SHP77 treated with DMSO at 0.1 percent for 48 hours (cell line): Measurements from ENCODE around the gene CCDC50.

Experiments used
- DNase-seq: peaks from one replicate; lab custom pipeline; 2025; lab: John Stamatoyannopoulos, UW

Gene CCDC50

GRCh38 chr3:191381303-191381702 lies 52.1 kb downstream of the CCDC50 start:
- no peak for DNase-seq

GRCh38 chr3:191382661-191383060 lies 53.5 kb downstream of the CCDC50 start:
- no peak for DNase-seq

GRCh38 chr3:191383124-191383523 lies 53.9 kb downstream of the CCDC50 start:
- DNase-seq: no peak

GRCh38 chr3:191385101-191385500 lies 55.9 kb downstream of the CCDC50 start:
- no peak for DNase-seq

- no peak for DNase-seq
These were observed 58.4 kb downstream of the CCDC50 start for GRCh38 chr3:191387441-191388077.

- no peak for DNase-seq
These were observed 59.6 kb downstream of the CCDC50 start for GRCh38 chr3:191388823-191389222.

GRCh38 chr3:191390580-191390979 lies 61.4 kb downstream of the CCDC50 start:
- no peak for DNase-seq

- DNase-seq: no peak
These were observed 62.9 kb downstream of the CCDC50 start for GRCh38 chr3:191391861-191392808.

GRCh38 chr3:191393146-191393545 lies 64.0 kb downstream of the CCDC50 start:
- no peak for DNase-seq

- no peak for DNase-seq
These were observed 68.6 kb downstream of the CCDC50 start for GRCh38 chr3:191397771-191398170.

GRCh38 chr3:191398607-191399006 lies 69.4 kb downstream of the CCDC50 start:
- DNase-seq: no peak

- DNase-seq: no peak
These were observed 70.7 kb downstream of the CCDC50 start for GRCh38 chr3:191399918-191400317.

GRCh38 chr3:191401775-191402357 lies 72.7 kb downstream of the CCDC50 start:
- no peak for DNase-seq

- no peak for DNase-seq
These were observed 80.7 kb downstream of the CCDC50 start for GRCh38 chr3:191409791-191410359.

GRCh38 chr3:191412759-191413158 lies 83.6 kb downstream of the CCDC50 start:
- no peak for DNase-seq

- DNase-seq: no peak
These were observed 85.1 kb downstream of the CCDC50 start for GRCh38 chr3:191414286-191414685.

- no peak for DNase-seq
These were observed 85.5 kb downstream of the CCDC50 start for GRCh38 chr3:191414732-191415131.

- DNase-seq: no peak
These were observed 86.4 kb downstream of the CCDC50 start for GRCh38 chr3:191415566-191415965.

GRCh38 chr3:191417457-191417729 lies 88.2 kb downstream of the CCDC50 start:
- no peak for DNase-seq

- no peak for DNase-seq
These were observed 91.6 kb downstream of the CCDC50 start for GRCh38 chr3:191420771-191421170.

GRCh38 chr3:191424881-191425280 lies 95.7 kb downstream of the CCDC50 start:
- no peak for DNase-seq

- DNase-seq: no peak
These were observed 96.1 kb downstream of the CCDC50 start for GRCh38 chr3:191425322-191425734.

- DNase-seq: no peak
These were observed 97.1 kb downstream of the CCDC50 start for GRCh38 chr3:191426311-191426710.
